Muscle of arm (tissue), 12 donors: ENCODE data around the gene MS4A2. TPM values are rescaled to one million over a fixed set of nuclear protein-coding genes. Genes with fewer than 3 reads are reported as not detected.

Experiments
- polyA plus RNA-seq, 12 donors: library from polyadenylated mRNA; unstranded; fragments of 120-200 nt; gene quantifications; one replicate each; pipeline ENCODE4 v1.2.1, GENCODE V29; 2013; ENCODE audit not compliant: insufficient read length in 12 of 12

Gene MS4A2
- polyA plus RNA-seq, 12 donors = 0.07 to 0.85 (median 0.41) TPM; not detected in 3

Other genes with a start within 250 kb of the MS4A2 start
- under 1 TPM in 1 of 12 donors, not detected in 11; 0.45 TPM for gene CBLIF, start 243.2 kb upstream of the MS4A2 start, polyA plus RNA-seq
- gene TCN1, start 222.2 kb upstream of the MS4A2 start, polyA plus RNA-seq = under 1 TPM in 2 of 12 donors, not detected in 10; 0.36 to 0.43 TPM
- gene OOSP3, start 209.9 kb upstream of the MS4A2 start, polyA plus RNA-seq = not detected
- not detected for gene OOSP1, start 150.2 kb upstream of the MS4A2 start, polyA plus RNA-seq
- not detected for gene OOSP4A, start 124.6 kb upstream of the MS4A2 start, polyA plus RNA-seq
- not detected for gene OOSP4B, start 71.5 kb upstream of the MS4A2 start, polyA plus RNA-seq
- not detected for gene OOSP2, start 48.3 kb upstream of the MS4A2 start, polyA plus RNA-seq
- gene MS4A3, start 32.0 kb upstream of the MS4A2 start, polyA plus RNA-seq = 1 to 10 TPM in 2 of 12 donors, under 1 TPM in 8, not detected in 2; 0.38 to 4.7 (median 0.55) TPM
- gene MS4A6A, start 94.4 kb downstream of the MS4A2 start, polyA plus RNA-seq = 10 to 100 TPM in 11 of 12 donors, not detected in 1; 12.5 to 37.5 (median 26.6) TPM
- gene MS4A4E, start 154.5 kb downstream of the MS4A2 start, polyA plus RNA-seq = 1 to 10 TPM in 8 of 12 donors, under 1 TPM in 2, not detected in 2; 0.76 to 2.6 (median 1.4) TPM
- gene MS4A4A, start 192.0 kb downstream of the MS4A2 start, polyA plus RNA-seq = 10 to 100 TPM in 7 of 12 donors, 1 to 10 TPM in 3, not detected in 2; 5.6 to 18.5 (median 13.1) TPM
- gene MS4A6E, start 238.6 kb downstream of the MS4A2 start, polyA plus RNA-seq = not detected